NOMO-1 (cell line): ENCODE results near the gene DNAI7.

ENCODE experiments used
- DNase-seq, 2 experiments: peaks; one replicate each; lab custom pipeline; 2025; ENCODE audit not compliant: unreplicated experiment in 2 of 2; lab: John Stamatoyannopoulos, UW

The DNAI7 gene

DNA sequence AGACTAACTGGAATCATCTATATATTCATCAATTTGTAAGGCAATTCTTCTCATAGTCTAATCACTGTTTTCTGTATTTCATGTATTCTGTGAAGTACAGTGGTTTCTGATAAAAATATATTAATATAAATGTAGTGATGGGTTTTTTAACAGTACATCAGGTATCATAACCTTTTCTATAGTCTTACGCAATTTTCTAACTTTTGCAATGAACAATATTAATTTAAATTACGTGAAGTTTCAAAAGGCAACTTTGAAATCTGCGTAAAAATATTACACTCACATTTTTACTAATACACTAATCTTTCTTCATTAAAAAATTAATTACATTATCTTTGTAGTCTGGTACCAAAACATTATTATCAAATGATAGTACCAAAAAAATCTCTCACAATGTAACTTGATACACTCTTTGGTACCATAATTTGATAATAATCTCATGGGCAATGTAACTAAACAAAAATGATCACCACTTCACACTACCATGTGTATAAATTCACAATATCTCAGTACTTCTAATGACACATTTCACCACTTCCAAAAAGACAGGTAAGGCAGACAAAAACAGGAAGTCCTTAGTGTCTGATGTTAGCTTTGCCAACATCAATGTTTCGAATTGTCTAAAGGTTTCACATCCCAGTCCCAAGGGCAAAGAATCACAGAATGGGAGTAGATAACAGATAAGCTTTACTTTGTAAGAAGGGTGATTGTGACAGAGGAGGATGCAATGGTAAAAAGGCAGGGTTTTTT is 8.7 kb downstream of the DNAI7 start:
- DNase-seq, result no peak

DNA sequence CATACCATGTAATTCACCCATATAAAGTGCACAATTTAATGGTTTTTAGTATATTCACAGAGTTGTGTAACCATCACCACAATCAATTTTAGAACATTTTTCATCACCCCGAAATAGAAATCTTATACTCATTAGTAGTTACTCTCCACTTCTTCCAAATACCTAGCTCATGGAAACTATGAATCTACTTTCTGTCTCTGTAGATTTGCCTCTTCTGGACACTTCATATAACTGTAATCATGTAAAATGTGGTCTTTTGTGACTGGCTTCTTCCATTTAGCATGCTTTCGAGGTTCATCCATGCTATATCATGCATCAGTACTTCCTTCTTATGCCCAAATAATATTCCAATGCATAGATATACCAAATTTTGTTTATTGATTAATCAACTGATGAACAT is 10.8 kb downstream of the DNAI7 start:
- no peak for DNase-seq

DNA sequence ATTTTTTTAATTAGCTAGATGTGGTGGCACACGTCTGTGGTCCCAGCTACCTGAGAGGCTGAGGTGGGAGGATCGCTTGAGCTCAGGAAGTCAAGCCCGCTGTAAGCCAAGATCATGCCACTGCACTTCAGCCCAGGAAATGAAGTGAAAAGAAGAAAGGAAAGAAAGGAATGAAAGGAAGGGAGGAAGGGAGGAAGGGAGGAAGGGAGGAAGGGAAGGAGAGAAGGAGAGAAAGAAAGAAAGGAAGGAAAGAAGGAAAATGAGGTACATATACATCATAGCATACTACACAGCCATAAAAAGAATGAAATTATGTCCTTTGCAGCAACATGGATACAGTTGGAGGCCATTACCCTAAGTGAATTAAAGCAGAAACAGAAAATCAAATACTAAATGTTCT is 12.2 kb downstream of the DNAI7 start:
- DNase-seq, result no peak

DNA sequence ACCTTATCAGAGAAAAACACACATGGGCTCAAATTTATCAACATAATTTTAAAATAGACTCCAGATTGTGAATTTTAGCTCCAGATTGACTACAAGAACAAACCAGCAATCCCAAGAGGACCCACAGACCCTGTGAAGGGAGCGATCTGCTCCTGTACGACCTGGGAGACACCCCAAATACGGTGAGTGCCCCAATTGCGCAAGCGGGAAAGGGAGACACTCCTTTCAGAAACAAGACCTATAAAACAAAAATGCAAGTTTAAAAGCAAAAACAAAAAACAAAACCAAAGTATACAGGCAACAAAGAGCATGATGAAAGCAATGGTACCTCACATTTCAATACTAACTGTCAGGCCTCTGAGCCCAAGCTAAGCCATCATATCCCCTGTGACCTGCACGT is 32.1 kb downstream of the DNAI7 start:
- no peak for DNase-seq

DNA sequence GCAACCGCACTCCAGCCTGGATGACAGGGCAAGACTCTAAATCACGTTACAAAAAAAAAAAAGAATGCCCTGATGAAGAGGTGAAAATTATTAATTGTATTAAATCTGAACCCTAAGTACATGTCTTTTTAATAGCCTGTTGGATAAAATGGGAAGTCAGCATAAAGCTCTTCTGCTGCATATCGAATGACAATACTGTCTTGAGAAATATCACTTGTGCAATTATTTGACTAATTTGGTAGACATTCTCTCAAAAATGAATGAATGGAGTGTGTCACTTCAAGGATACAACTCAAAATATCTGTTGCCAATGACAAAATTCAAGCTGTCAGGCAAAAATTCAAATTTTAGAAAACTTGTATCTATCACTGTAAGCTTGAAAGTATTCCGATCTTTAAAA is 38.9 kb downstream of the DNAI7 start:
- peak in 1 of 2 experiments; percentile 11 for DNase-seq

DNA sequence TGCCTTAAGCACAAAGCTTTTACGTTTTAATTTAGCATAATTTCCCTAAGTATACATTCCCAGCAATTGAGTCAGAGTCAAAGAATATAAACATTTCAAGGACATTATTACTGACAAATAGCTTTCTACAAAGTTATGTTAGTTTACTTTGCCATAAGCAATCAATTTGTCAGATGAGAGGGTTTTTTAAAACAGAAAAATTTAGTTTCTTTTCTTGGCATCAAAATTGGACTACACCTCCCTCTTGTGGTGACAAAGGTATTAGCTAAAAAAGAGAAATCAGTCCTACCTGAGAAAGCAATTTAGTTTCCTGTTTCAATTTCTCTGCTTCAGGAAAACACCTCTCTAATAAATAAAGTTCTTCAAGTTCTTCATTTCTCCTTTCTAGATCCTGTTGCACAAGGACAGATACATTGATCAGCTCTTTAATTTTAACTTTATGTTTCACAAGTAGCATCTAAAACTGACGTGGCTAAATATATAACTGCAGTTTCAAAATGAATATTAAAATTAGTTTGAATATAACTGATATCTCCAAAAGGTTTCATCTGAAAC is 39.9 kb downstream of the DNAI7 start:
- DNase-seq, result peak; percentile 32 to 66

DNA sequence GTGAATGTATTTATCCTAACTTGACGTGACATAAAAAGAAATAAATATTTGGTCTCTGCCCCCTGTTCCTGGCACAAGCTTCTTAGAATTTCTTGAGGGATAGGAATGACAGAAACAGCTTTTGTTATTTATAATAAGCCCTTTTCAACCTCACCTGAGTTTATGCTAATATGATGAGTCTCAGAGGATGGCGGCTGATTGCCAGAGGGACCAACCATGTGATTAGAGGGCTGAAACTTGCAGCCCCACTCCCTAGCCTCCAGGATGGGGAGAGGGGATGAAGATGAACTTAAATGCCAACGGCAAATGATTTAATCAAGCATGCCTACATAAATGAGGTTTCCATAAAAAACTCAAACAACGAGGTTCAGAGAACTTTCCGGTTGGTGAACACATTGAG is 42.9 kb downstream of the DNAI7 start:
- DNase-seq, result no peak

DNA sequence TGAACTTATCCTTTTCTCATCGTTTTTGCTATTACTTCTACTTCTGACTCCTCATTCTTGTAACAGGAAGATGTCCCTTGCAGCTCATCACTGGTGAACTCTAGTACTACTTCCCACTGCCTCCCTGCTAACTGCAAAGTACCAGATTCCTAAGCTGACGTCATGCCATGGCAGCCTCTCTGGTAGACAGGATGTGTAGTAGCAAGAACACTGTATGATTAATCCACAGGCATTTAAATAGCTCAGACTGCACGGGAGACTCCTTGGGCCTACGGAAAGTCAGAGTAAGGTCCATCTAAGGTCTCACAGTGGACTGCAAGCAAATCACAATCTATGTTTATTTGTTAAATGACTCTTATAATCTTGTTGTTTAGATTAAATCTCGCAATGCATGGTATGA is 43.5 kb downstream of the DNAI7 start:
- DNase-seq, result no peak

DNA sequence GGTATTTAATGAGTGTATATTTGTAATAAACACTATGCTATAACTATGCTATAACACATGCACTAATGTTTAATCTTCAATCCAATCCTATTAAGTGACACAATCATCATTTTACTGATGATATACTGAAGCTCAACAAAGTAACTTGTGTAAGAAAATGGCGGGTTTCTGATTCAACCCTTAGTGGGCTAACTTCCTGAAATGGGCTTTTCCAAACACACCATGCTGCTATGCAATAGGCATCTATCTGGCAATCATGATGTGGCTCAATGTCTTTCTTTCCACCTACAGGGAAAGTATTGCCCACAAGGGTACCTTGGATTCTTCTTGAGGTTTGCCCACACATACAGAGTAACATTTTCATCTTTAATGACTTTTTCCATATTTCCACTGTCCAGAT is 48.3 kb downstream of the DNAI7 start:
- no peak for DNase-seq

DNA sequence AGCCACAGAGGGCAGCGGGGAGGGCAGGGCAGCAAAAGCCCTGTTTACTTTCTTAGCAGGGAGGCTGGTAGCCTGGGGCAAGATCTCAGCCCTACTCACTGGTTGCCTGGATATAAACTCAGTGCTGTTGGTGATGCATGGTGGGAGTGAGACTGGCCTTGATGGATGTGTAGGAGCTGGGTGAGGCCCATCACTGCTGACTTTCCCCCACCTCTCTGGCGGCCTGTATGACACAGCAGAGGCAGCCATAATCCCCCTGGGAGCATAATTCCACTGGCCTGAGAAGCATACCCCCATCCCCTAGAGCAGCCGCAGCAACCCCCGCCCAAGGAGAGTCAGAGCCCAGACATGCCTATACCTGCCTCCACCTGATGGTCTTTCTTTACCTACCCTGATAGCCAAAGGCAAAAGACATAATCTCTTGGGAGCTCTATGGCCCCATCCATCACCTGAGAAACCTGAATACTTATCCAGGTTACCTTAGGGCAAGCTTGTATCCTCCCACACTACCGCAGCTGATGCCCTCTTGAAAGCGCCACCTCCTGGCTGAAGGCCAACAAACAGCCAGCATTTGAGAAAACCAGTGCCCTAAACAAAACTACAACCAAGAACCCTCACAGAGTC is 59.3 kb downstream of the DNAI7 start:
- no peak for DNase-seq

DNA sequence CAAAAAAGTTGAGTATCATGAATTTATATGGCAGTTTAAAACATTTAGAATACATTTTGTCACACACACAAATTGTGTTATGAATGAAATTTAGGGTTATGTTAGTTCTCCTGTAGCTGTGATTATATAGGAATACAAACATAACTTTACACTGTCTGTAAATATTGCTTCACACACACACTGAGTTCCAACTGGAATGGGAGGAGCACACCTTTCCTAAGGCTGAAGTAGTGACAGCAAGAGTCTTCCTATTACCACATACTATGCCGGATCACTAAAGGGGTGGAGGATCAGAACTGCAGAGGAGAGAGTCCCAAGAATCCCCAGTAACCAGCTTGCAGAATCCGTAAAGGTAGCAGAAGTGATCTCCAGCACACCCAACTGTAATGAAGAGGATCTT is 63.7 kb downstream of the DNAI7 start:
- DNase-seq, result no peak

DNA sequence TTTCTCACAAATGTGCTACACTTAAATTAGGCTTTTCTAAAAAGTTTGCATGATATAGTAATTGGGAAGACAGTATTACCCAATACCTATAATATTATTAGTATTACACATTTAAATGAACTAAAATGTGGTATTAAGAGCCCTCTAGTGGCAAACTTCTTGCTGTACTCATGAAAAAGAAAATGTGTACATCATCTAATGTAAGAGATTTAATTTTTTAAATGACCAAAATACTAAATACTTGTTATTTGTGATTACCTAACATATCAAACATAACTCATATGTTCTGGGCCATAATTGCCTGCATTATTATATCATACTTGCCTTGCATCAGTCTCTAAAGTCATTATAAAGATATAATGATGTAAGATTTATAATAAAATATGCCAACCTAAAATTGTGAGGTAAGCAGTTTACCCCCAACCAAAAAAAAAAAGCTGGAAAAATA is 64.2 kb downstream of the DNAI7 start:
- DNase-seq, result peak in 1 of 2 experiments; percentile 56

DNA sequence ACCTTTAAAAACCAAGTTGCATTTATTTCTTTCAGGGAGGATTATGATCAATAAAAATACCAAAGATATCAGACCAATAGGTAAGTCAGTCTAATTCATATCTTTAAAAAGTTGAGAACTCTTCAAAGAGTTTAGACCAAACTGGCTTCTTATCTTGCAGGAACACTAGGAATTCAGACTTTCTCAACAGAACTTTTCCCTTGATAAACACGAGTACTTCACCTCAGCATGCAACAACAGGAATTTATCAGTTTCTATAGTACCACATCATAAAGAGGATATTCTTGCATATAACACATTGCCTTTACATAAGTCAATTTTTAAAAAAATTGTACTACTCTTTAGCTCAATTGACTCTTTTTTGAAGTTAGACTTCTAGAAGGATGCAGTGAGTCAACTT is 68.2 kb downstream of the DNAI7 start:
- no peak for DNase-seq

DNA sequence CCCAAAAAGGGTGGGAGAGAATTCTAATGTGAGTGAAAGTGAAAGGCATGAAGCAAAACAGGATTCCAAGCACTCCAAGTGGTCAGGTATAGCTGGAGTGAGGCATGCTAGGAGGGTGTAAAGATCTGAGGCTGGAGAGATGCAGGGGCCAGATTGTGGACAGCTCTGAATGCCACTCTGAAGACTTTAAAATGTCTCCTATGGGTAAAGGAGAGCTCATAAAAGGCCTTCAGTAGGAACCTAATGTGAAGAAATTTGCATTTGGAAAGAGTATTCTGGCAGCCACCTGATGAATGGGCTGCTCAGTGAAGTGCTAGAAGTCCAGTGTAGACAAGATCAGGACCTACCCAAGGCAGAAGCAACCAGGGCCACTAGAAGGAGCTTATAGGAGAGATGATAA is 68.9 kb downstream of the DNAI7 start:
- no peak for DNase-seq

DNA sequence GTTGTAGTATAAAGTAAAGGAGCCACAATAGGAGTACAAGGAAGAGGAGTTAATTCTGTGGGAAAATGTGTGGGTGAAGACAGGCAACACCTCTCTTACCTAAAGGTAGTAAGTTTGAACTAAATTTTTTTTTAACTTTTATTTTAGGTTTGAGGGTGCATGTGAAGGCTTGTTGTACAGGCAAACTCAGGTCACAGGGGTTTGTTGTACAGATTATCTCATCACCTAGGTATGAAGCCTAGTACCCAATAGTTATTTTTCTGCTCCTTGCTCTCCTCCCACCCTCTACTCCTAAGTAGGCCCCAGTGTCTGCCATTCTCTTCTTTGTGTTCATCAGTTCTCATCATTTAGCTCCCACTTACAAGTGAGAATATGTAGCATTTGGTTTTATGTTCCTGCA is 70.5 kb downstream of the DNAI7 start:
- DNase-seq, result no peak

DNA sequence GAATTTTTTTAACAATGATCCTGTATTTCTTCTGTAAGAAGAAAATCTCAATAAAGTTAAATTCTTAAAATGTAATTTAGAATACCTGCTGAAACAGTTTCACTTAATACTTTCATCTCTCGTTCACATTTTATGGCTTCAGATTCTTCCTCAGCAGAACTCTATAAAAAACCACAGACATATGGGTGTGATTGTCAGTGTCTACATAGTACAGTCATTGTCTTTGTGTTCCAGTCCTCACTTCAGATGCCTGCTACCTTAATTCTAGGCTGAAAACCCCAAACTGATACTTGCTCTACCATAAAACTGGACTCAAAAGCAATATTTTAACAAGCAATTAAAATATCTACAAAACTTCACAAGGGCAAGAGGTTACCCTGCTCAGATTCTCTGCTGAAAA is 71.8 kb downstream of the DNAI7 start:
- DNase-seq, result no peak

DNA sequence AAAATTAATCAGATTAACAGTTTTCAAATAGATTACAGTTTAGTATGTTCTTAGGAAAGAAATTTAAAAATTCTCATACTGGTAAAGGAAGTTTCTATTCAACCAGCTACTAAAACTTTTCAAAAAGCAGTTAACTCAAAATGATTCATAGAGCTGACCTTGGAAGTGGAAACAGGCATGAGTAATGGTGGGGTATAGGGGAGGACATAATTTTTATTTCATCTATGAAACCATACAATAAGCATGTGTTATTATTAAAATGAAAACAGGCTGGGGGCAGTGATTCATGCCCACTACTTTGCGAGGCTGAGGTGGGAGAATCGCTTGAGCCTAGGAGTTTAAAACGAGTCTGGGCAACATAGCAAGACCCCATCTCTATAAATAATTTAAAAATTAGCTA is 73.0 kb downstream of the DNAI7 start:
- DNase-seq, result no peak

DNA sequence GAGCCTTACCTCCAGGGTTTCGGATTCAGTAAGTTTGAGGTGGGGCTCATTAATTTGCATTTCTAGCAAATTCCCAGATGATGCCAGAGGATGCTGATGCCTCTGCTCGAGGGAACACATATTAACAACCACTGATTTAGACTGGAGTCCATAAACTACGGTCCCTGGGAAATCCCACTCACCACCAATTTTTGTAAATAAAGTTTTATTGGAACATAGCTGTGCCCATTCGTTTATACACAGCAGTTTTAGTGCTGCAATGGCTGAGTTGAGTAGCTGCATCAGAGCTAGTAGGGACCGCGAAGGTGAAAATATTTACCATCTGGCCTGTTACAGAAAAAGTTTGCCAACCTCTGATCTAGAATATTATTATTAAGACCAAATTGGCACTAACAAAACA is 73.8 kb downstream of the DNAI7 start:
- DNase-seq, result no peak

DNA sequence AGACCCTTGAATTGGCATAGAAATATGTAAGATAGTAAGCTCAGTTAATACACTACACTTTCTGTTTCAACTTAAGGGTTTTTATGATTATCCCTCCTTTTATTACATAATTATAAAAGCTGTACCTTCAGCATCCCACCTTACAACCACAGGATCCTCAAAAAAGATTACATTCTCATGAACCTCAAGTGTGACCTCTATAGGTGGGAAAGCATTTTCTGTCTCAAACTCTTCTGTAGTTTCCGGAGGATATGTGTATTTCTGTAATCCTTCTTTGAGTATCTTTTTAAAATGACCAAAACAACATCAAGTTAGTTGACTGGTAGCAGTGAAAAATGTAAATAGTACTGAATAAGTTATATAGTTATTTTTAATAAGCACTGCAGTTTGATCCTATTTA is 75.9 kb downstream of the DNAI7 start:
- DNase-seq, result no peak

DNA sequence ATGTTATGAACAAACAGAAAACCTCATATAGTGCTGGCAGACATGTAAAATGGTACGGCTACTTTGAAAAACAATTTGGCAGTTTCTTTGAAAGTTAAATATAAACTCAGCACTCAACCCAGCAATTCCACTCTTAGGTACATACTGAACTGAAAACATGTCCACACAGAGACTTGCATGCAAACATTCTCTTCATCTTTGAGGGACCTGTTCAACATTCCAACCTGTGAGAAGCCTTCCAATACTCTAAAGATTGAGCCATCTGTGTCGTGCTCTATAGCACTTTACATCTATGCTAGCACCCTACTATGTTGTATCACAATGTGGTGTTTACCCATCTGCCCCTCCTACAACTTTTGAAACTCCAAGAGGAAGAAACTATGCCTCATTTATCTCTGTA is 79.3 kb downstream of the DNAI7 start:
- DNase-seq, result no peak

DNA sequence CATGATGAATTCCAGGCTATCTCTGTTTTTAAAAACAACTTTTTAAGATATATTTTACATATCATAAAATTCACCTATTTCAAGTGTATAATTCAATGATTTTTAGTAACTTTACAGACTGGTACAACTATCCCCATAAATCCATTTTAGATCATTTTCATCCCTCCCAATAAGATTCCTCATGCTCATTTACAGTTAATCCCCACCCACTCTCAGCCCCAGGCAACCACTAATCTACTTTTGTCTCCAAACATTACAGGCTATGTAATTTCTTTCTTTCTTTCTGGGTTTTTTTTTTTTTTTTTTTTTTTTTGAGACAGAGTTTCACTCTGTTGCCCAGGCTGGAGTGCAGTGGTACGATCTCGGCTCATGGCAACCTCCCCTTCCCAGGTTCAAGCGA is 81.3 kb downstream of the DNAI7 start:
- DNase-seq, result no peak

DNA sequence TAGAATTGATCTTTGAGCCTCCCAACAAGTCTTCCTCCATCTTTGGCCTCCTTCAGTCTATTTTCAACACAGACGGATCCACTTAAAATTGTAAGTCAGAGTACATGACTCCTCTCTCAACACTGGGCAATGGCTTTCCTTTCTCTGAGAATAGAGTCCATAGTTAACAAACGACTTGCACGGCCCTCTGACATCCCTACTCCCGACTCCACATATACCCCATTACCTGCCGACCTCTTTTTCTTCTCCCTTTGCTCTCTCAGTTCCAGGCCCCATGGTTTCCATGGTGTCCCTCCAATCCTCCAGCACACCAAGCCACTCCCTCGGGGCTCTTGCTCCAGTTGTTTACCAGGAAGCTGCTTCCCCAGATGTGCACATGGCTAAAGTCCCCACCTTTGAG is 84.7 kb downstream of the DNAI7 start:
- DNase-seq, result no peak
